ENCODE results near the gene FAAP20. TPM values are rescaled to one million over a fixed set of nuclear protein-coding genes. Genes with fewer than 3 reads are reported as not detected.

The FAAP20 gene
- total and polyA plus RNA-seq, 9 of the 15 experiments (the other 6 are each of a cell fraction or from before 2014, with no cell fraction given): 0.58 to 143 (median 9.9) TPM

- no peak overlapping the region for H3K4me3 ChIP-seq
- no peaks in the 10 kb centered on the region; the same call in 2 of the 3 replicates for H3K79me2 ChIP-seq (ENCODE audit: control insufficient read depth, insufficient read depth, low read length)
- no peaks in the 10 kb centered on the region for H3K36me3 ChIP-seq (ENCODE audit: control insufficient read depth, insufficient read depth, low read length)
- no peaks in the 10 kb centered on the region for H4K20me1 ChIP-seq (replicated peaks; ENCODE audit: control insufficient read depth, insufficient read depth, low read length)
- ChIA-PET CTCF (ENCODE audit: low intra/inter-chr PET ratio) (no interaction called here), POLR2A (interaction anchor here (0.6 to 3.7 kb wide), 4 partner anchors 11 to 106 kb away, joined by 3 to 27 read pairs (median 5); no protein-coding TSS in a partner anchor)
- no peak for ATAC-seq
- WGBS (ENCODE audit: insufficient coverage, low coverage, missing lambda C conversion rate): 64% methylated on average over 22 of the region's 24 CpGs
- TF ChIP-seq TGIF2 (CRISPR knock-in tag; IDR thresholded peaks at IDR 0.05): no peak
- TF ChIP-seq ZNF224 (CRISPR knock-in tag; IDR thresholded peaks at IDR 0.05): no peak
- no peak for TF ChIP-seq ZNF696 (CRISPR knock-in tag; conservative IDR thresholded peaks at IDR 0.05)
- TF ChIP-seq NFYB (IDR thresholded peaks at IDR 0.05; ENCODE audit: extremely low read depth, insufficient read length): no peak
- TF ChIP-seq POLR2AphosphoS5 (IDR thresholded peaks at IDR 0.05; ENCODE audit: control insufficient read depth, insufficient read depth, low read depth, low read length): no peak
- no peak for TF ChIP-seq SAP30 (IDR thresholded peaks at IDR 0.05; ENCODE audit: borderline replicate concordance, insufficient read depth, low read depth, low read length, poor library complexity, severe bottlenecking)
- TF ChIP-seq RCOR1 (IDR thresholded peaks at IDR 0.05; ENCODE audit: borderline replicate concordance in 1 of 2, low read depth in 2 of 2, low read length in 2 of 2): no peak
- TF ChIP-seq SMAD3 (CRISPR knock-in tag; conservative IDR thresholded peaks at IDR 0.05): no peak
- no peak for TF ChIP-seq RAD51 (IDR thresholded peaks at IDR 0.05; ENCODE audit: borderline replicate concordance, low read depth)
- no peak for TF ChIP-seq JUNB (CRISPR knock-in tag; conservative IDR thresholded peaks at IDR 0.05)
- TF ChIP-seq MTA2 (IDR thresholded peaks at IDR 0.05; ENCODE audit: low read depth): no peak
- no peak for TF ChIP-seq ZBTB8A (IDR thresholded peaks at IDR 0.05; ENCODE audit: partially characterized antibody)
- no peak for TF ChIP-seq GMEB1 (CRISPR knock-in tag; IDR thresholded peaks at IDR 0.05)
- no peak for TF ChIP-seq TFAP4 (CRISPR knock-in tag; IDR thresholded peaks at IDR 0.05; ENCODE audit: borderline replicate concordance)
- TF ChIP-seq PHF20 (IDR thresholded peaks at IDR 0.05; ENCODE audit: partially characterized antibody): no peak
- no peak for TF ChIP-seq POLR2A (conservative IDR thresholded peaks at IDR 0.05)
- TF ChIP-seq FOXM1 (IDR thresholded peaks at IDR 0.05; ENCODE audit: low read depth): no peak
- TF ChIP-seq FOXM1 (CRISPR knock-in tag; IDR thresholded peaks at IDR 0.05; ENCODE audit: low read depth): no peak
- in situ Hi-C loops (cut with MboI) (no loop called here), intact Hi-C loops (cut with micrococcal nuclease) (no loop called here)
- no peak for DNase-seq (ENCODE audit: extremely low read depth in 1 of 4, low spot score in 3 of 4)
- BruUV-seq (replicated peaks): no TSS peak
- H3K27me3 ChIP-seq (ENCODE audit: control insufficient read depth in 2 of 2, insufficient read depth in 2 of 2, low read length in 2 of 2): no peaks in the 10 kb centered on the region
- no peak overlapping the region for H2AFZ ChIP-seq (ENCODE audit: low read depth, low read length)
- peak overlapping the region in 1 of 2 experiments; percentile 91; a peak in 2 of 4 replicates for H3K9ac ChIP-seq (ENCODE audit: insufficient read depth in 1 of 2, low read depth in 2 of 2, low read length in 2 of 2)
- H3K27ac ChIP-seq (ENCODE audit: extremely low read depth, low read depth, low read length): no peak overlapping the region
- H3K4me1 ChIP-seq (replicated peaks in 1 of 2; ENCODE audit: control insufficient read depth in 2 of 2, insufficient read depth in 2 of 2, low read length in 2 of 2): peaks cover 43 to 87% of the 10 kb centered on the region in 2 experiments
- H3K9me3 ChIP-seq (replicated peaks; ENCODE audit: control insufficient read depth, insufficient read depth, low read depth, low read length): no peaks in the 10 kb centered on the region
- H3K4me2 ChIP-seq (ENCODE audit: insufficient read depth, low read length): no peak overlapping the region
- H3K9me1 ChIP-seq (ENCODE audit: control insufficient read depth, insufficient read depth, low read length): no peaks in the 10 kb centered on the region
- no peak for FAIRE-seq
These were observed 14.0 kb upstream of the FAAP20 start for GRCh38 chr1:2208309-2209239.
